ENCODE data around the gene C1orf210.

GRCh38 chr1:43237121-43237520, 48.3 kb downstream of the C1orf210 start:
- TF ChIP-seq EZH2phosphoT487 (IDR thresholded peaks at IDR 0.05; ENCODE audit: insufficient read depth, low read depth) (no peak), EZH2 (IDR thresholded peaks at IDR 0.05; ENCODE audit: insufficient read depth, poor library complexity, severe bottlenecking) (no peak)
